Suprapubic skin (tissue), 3 donors: Measurements from ENCODE around the gene SYT1.

Source experiments
- POLR2A ChIP-seq, 2 donors: fragments of 450-650 bp; IDR thresholded peaks; one replicate each; pipeline ENCODE4 v1.6.1; 2017; ENCODE audit warnings: antibody characterized with exemption in 2 of 2, mild to moderate bottlenecking in 2 of 2, moderate library complexity in 2 of 2
- TF ChIP-seq, protein P1 (sequence below), 2 donors: fragments of 200-600 bp in 1 of 2; fragments of 450-650 bp in 1 of 2; sonication (generic) in 1 of 2; IDR thresholded peaks; one replicate each; pipeline ENCODE4 v1.5.1; 2016 to 2019; ENCODE audit warnings: antibody characterized with exemption in 2 of 2, mild to moderate bottlenecking in 1 of 2, moderate library complexity in 1 of 2

- TF ChIP-seq, protein P1, sequence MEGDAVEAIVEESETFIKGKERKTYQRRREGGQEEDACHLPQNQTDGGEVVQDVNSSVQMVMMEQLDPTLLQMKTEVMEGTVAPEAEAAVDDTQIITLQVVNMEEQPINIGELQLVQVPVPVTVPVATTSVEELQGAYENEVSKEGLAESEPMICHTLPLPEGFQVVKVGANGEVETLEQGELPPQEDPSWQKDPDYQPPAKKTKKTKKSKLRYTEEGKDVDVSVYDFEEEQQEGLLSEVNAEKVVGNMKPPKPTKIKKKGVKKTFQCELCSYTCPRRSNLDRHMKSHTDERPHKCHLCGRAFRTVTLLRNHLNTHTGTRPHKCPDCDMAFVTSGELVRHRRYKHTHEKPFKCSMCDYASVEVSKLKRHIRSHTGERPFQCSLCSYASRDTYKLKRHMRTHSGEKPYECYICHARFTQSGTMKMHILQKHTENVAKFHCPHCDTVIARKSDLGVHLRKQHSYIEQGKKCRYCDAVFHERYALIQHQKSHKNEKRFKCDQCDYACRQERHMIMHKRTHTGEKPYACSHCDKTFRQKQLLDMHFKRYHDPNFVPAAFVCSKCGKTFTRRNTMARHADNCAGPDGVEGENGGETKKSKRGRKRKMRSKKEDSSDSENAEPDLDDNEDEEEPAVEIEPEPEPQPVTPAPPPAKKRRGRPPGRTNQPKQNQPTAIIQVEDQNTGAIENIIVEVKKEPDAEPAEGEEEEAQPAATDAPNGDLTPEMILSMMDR (IDR thresholded peaks at IDR 0.05), result no peak
- TF ChIP-seq POLR2A (IDR thresholded peaks at IDR 0.05), result no peak
These were observed 491.6 kb downstream of the SYT1 start for GRCh38 chr12:79356216-79356615.
